Measurements from ENCODE around the gene SPOCK1.

SPOCK1 gene

GRCh38 chr5:137040641-137041340 is 458.3 kb downstream of the SPOCK1 start:
- no peak for DNase-seq

DNA sequence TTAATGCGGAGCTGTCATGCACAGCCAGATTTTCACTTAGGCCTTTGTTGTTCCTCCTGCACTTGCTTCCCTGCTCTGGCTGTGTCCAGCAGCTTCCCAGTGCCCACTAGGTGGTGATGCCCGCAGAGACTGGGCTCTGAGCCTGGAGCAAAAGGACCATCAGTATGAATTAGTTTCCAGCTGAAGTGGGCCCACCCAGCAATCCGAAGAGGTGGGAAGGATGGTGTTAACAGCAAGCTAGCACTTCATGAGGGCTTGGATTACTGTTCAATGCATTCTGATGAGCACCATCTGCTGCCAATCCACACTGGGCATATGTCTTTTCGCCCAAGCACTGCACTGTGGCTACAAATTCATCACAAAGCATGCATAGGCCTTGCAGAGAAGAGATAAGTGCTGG is 459.1 kb downstream of the SPOCK1 start:
- no peak for DNase-seq

DNA sequence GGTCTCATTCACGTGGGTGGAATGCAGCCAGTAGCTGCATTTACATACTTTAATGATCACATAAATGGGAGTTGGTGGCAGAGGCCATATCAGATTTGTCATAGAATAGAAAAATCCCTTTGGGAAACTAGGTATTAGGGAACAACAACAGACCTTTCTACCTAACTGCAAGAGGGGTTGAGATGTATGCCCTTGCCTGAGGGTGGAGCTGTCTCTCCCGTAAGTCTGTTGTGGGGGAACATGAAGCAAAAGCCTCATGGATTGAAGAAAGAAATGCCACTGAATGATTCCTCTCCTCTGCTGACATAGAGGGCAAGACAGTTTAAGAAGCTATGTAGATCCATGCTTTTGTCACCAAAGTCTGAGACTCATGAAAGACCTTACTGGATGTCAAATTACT is 461.3 kb downstream of the SPOCK1 start:
- no peak for DNase-seq

- no peak for DNase-seq
These were observed 462.5 kb downstream of the SPOCK1 start for GRCh38 chr5:137036640-137037039.

DNA sequence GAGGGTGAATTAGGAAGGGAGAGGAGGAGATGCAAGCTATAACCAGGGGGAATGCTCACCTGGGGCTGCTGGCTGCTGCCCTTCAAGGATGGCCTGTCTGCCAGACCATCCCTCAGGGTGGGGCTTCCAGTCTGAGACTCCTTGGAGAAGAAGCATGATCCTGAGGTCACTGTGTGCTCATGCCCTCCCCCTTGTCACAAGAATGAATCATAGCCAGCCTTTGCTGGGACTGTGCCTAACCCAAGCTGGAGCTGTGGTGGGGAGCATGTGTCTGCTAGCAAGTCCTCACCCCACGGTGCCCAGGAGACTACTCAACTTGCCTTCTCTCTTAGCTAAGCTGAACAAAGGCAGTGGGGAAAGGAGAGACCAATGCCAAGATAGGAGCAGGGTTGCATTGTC is 463.6 kb downstream of the SPOCK1 start:
- no peak for DNase-seq

DNA sequence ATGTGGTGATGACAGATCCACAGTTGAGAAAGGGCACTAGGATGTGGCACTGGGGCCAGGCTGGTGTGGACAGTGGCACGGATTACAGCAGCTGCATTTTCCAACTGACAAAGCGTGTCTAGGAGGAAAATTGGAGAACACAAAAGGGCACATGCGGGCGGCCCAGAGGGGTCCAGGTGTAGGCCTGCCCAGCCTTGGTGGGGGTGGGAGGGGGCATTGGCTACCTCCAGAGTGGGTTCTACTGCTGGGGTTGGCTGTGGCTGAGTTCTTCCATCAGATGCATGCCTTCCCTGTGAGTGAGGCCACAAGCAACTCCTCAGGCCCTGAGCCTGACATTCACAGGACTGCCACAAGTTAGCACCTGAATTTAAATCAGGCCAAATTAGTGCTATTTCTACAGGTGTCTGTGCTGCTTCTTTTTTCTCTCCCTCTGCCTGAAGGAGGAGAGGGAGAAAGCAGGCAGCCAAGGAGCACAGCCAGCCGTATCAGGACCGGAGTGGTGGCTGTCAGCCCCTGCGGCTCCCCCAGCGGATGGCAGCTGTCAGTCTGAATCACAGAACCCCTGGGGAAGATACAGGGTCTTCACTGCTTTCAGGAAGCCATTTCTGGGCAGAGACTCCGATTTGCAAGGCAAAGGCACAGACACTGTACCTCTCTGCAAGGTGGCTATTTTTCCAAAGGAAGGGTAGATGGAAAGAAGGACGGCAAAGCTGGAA is 464.2 kb downstream of the SPOCK1 start:
- DNase-seq, result no peak

DNA sequence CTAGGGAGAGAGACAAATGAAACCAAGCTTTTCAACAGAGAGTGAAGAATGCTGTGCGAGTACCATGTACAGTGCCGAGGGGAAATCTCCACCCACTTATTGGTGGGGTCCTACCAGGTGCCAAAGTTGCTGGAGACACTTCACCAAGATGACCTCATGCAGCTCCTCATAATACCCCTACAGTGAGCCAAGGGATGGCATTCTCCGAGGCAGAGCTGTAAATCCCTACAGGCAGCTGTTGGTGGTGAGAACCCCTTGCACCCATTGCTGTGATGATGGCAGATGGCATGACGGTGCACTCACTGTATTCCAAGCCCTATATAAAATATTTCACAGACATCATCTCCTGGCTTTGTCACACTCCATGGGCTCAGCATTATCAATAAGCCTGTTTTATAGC is 464.9 kb downstream of the SPOCK1 start:
- no peak for DNase-seq

DNA sequence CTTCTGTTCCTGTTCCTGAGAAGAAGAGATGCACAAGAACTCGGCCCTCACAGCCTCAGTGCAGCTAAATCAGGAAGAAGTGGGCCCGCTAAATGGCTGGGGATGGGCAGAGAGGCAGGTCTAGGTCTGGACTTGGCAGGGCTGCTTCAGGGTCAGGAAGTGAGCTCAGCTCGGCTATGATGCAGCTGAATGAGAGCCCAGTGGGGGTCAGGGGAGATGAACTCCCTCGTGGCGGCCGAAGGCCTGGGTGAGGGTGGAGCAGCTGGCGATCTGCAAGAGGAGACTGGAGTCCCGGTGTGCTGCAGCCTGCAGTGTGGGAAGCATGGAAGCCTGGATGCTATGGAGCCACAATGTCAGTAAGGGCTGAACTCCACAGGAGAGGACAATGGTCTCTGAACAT is 466.2 kb downstream of the SPOCK1 start:
- DNase-seq, result no peak

DNA sequence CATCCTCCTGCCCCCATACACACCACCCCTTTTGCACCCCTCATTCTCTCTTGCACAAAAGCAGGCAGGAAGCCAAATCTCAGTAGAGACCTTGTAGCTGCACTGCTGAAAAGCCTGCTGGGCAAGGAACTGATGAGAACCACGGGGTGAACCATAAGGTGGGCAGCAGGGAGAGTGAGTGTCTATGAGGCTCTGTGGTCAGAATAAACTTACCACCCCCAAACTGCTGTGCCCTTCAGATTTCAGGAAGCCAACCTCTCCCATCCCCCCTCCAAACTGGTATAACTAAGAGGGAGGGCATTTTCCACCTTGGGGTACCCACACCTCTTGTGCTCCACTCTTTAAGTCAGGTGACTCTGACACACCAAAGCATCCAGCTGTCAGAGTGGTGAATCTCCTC is 471.4 kb downstream of the SPOCK1 start:
- no peak for DNase-seq

- DNase-seq, result no peak
These were observed 472.8 kb downstream of the SPOCK1 start for GRCh38 chr5:137026296-137026695.

DNA sequence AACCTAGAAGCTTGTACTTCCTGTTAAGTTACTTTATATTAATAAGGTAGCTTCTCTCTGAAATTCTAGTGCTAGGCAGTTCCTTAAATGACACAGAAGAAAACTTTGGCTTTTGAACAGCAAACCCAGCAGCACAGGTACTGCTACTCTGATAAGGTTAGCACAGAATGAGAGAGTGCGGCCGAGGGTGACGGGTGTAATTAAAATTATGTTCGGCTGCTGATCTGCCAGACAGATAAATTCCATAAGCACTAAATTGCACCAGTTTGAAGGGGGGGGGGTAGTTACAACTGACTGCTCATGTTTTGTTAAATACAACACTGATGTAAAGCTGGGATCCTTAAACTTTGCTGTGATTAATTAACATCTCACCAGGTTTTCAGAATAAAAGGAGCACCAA is 475.1 kb downstream of the SPOCK1 start:
- no peak for DNase-seq

GRCh38 chr5:137023371-137023770 is 475.8 kb downstream of the SPOCK1 start:
- no peak for DNase-seq

- no peak for DNase-seq
These were observed 476.4 kb downstream of the SPOCK1 start for GRCh38 chr5:137022725-137023124.

DNA sequence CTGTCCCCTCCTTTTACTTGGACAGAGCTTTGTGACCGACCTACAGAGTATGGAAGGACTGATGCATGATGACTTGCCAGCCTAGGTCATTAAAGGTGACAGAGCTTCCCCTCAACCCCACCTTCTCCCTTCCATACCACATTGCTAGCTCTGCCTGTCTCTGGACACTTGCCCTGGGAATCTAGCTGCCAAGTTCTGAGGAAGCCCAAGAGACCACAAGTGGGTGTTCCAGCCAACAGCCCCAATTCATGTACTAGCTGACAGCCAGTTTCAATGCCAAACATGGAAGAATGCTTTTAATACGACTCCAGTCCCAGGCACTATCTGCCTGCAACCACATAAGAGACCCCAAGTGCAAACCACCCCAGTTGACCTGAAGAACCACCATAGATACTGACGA is 477.1 kb downstream of the SPOCK1 start:
- DNase-seq, result no peak

- no peak for DNase-seq
These were observed 479.9 kb downstream of the SPOCK1 start for GRCh38 chr5:137019229-137019628.

DNA sequence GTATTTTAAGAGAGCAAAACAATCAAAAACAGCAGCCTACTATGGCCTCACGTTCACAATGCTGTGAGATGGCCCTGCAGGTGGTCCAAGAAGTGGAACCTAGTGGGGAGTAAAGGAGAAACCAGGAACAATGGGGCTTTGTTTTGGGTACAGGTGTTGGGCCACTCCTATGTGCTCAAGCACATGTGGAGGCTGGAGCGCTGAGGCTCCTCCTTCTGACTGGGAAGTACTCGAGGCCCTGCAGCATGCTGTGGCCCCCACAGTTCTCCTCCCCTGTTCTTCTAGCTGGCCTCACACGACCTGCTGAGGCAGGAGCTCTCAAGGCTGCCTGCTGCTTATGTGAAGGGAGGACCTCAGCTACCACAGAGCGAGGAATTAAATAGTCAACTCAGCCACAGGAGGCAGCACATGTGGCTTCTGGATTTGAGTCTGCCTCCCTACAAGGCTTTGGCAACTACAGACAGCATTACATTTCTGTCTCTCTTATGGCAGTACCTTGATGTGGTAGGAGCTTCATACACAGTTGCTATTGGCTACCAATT is 482.3 kb downstream of the SPOCK1 start:
- no peak for DNase-seq

GRCh38 chr5:137015540-137016116 is 483.5 kb downstream of the SPOCK1 start:
- no peak for DNase-seq

DNA sequence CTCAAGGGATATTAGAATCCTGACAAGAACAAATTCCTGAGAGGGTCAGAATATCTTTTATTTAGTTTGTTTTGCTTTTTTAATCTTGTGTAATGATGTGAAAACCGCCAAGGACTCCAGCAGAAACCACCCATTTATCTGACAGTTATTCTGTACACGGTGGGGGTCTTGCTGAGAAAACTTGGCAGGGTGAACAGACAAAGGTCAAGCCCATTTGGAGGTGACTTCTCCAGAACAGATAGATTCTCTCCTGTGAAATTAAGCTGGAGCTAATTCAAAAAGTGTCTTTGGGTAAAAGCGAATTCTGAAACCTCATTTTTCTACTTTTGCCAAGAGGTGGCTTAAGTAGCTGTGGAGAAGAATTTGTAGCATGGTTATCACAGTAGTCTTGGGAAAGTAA is 484.4 kb downstream of the SPOCK1 start:
- DNase-seq, result no peak

DNA sequence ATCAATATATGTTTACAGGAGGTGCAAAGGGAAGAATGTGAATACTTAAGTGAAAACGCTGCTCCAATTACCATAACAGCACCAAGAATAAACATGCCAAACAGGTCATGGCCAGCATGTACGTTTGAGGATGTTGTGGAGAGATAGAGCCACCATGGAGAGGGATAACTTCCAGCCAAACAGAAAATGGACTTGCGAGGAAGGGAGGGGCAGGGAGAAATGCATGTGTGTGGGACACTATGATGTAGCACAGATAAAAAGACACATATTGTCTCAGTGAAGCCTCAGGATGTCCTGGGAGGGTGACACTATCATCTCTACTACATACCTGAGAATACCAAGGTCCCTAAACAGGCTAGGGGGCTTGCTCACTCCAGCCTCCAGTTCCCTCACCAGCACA is 488.9 kb downstream of the SPOCK1 start:
- DNase-seq, result no peak

DNA sequence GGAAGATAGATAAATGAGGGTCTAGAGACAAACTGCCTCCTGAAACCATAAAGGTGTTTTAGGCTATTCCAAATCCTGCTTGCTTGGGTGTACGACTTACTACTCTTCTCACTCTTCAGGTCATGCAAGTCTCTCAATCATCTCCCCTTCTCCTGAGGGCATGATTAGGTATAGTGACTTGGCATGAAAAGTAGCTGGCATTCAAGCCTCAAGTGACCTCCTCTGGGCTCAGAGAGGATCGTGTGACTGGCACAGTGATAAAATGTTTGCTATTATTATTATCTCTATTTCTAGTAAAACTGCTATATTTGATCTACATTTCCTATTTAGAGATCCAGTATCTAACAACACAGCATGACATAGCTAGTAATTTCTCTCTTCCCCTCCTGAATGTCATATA is 494.8 kb downstream of the SPOCK1 start:
- DNase-seq, result no peak

DNA sequence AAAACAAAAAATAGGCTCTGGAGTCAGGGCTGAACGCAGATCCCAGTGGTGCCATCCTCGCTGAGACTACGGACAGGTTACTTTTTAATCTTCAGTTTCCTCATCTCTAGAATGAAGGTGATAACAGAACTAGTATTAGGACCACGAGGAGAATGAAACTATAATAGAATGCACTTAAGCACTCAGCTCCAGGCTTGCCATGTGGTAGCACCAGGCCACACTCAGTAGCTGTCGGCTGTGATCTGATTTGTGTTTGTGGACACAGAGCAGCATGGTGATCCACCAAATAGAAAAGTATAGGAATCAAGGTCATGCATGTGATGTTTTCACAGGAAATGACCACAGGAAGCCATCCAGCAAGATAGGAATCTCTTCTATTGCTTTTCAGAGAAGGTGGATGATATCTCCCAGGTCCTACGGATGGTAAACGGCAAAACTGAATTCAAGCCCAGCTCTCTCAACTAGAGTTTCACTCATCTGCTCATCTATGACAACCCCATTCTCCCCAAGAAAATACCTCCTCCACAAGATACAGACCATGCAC is 498.0 kb downstream of the SPOCK1 start:
- DNase-seq, result no peak

GRCh38 chr5:136999787-137000186 is 499.3 kb downstream of the SPOCK1 start:
- DNase-seq, result no peak

DNA sequence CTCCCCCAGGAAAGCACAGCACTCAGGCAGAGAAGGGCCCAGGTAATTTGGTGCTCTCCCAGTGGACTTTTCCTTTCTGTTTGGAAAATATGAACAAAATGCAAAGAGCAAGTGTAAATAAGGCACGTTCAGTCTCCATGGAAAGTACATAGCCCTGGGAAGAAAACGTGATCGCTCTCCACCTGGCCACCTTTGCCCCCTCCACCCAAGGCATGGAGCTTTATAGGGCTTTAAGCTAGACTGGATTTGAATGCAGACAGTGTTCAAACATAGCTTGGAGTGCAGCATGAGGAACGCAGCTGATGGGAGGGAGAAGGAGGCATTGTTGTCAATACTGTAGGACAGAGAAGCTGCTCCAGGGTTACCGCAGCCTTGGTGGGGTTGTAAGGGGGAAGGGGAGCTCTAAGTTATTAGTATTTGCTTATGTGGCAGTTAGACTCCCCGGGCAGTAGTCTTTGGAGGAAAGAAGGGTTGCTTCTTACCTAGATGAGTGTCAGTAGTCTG is 500.2 kb downstream of the SPOCK1 start:
- no peak for DNase-seq

GRCh38 chr5:136994154-136994553 is 505.0 kb downstream of the SPOCK1 start:
- DNase-seq, result no peak
